IMR-90 (cell line): ENCODE data around the gene PAX8. TPM values are rescaled to one million over a fixed set of nuclear protein-coding genes. Genes with fewer than 3 reads are reported as not detected.

Source experiments
- ATAC-seq: fragments of 200-7000 bp; cut with Tn5 transposase; 2 replicates; pipeline ENCODE4 v1.9.1; 2020; ENCODE audit warnings: low read depth, mild to moderate bottlenecking, moderate library complexity
- BruUV-seq: library from RNA; stranded (reverse); fragments of 400-500 nt; replicated peaks from 2 replicates; lab custom pipeline; 2021; lab: Mats Ljungman, UMichigan
- CTCF ChIA-PET: fragments of 300-600 bp; formaldehyde crosslinking; extraction: SDS; loops from one replicate; lab custom pipeline; 2021; ENCODE audit warnings: antibody characterized with exemption; lab: Yijun Ruan, JAX
- POLR2A ChIA-PET: fragments of 300-600 bp; sonication (Branson Sonifier 250); formaldehyde crosslinking; loops from one replicate; lab custom pipeline; 2022; ENCODE audit warnings: antibody characterized with exemption; ENCODE audit not compliant: unreplicated experiment; lab: Charles Lee
- DNase-seq: peaks from one replicate; pipeline ENCODE4 v3.0.0; 2013
- H2AFZ ChIP-seq: replicated peaks from 2 replicates; pipeline ENCODE3; 2013; ENCODE audit warnings: low read length, mild to moderate bottlenecking; ENCODE audit not compliant: poor library complexity
- H2AK5ac ChIP-seq: 2 replicates; pipeline ENCODE4 v1.6.1; 2013; ENCODE audit warnings: low read depth, low read length, inconsistent platforms
- H2AK9ac ChIP-seq: replicated peaks from 2 replicates; pipeline ENCODE3; 2013; ENCODE audit warnings: mild to moderate bottlenecking, low read depth, low read length, moderate library complexity; ENCODE audit not compliant: poor library complexity
- H2BK120ac ChIP-seq: 2 replicates; pipeline ENCODE4 v1.6.1; 2013; ENCODE audit warnings: low read depth, low read length, inconsistent platforms
- H2BK15ac ChIP-seq: 3 replicates; pipeline ENCODE4 v1.6.1; 2013; ENCODE audit warnings: low read depth, low read length, inconsistent platforms
- H2BK20ac ChIP-seq: 2 replicates; pipeline ENCODE4 v1.6.1; 2013; ENCODE audit warnings: low read depth, mild to moderate bottlenecking, inconsistent platforms, low read length, moderate library complexity
- H2BK5ac ChIP-seq: 2 replicates; pipeline ENCODE4 v1.6.1; 2013; ENCODE audit warnings: mild to moderate bottlenecking, low read depth, low read length, inconsistent platforms; ENCODE audit not compliant: poor library complexity, severe bottlenecking
- H3K14ac ChIP-seq: replicated peaks from 2 replicates; pipeline ENCODE4 v1.6.1; 2013; ENCODE audit warnings: low read depth, low read length, inconsistent platforms
- H3K18ac ChIP-seq: 2 replicates; pipeline ENCODE4 v1.6.1; 2013; ENCODE audit warnings: low read depth, low read length, control low read depth
- H3K23ac ChIP-seq: 2 replicates; pipeline ENCODE4 v1.6.1; 2013; ENCODE audit warnings: low read depth, low read length, inconsistent platforms
- H3K27ac ChIP-seq: 2 replicates; pipeline ENCODE4 v1.5.1; 2013; ENCODE audit warnings: mild to moderate bottlenecking, control low read depth, low read length; ENCODE audit not compliant: insufficient read depth
- H3K27me3 ChIP-seq: 2 replicates; pipeline ENCODE4 v1.6.1; 2013; ENCODE audit warnings: low read length; ENCODE audit not compliant: control insufficient read depth, insufficient read depth
- H3K36me3 ChIP-seq: 2 replicates; pipeline ENCODE4 v1.6.1; 2013; ENCODE audit warnings: low read length, mixed read lengths; ENCODE audit not compliant: control insufficient read depth, insufficient read depth
- H3K4ac ChIP-seq: 2 replicates; pipeline ENCODE4 v1.6.1; 2013; ENCODE audit warnings: low read depth, low read length, inconsistent platforms
- H3K4me1 ChIP-seq: 2 replicates; pipeline ENCODE4 v1.6.1; 2013; ENCODE audit warnings: low read length, mixed read lengths; ENCODE audit not compliant: control insufficient read depth, insufficient read depth
- H3K4me2 ChIP-seq: 2 replicates; pipeline ENCODE4 v1.6.1; 2013; ENCODE audit warnings: low read depth, mild to moderate bottlenecking, control low read depth, low read length, moderate library complexity
- H3K4me3 ChIP-seq: 2 replicates; pipeline ENCODE4 v1.5.1; 2013; ENCODE audit warnings: low read depth, mild to moderate bottlenecking, control low read depth, low read length, moderate library complexity; ENCODE audit not compliant: insufficient read depth
- H3K56ac ChIP-seq: 2 replicates; pipeline ENCODE4 v1.6.1; 2013; ENCODE audit warnings: low read length, inconsistent platforms; ENCODE audit not compliant: insufficient read depth; ENCODE audit errors: extremely low read depth
- H3K79me1 ChIP-seq, 2 experiments: 2 replicates each; pipeline ENCODE4 v1.6.1; 2013; ENCODE audit warnings: low read length in 2 of 2, inconsistent platforms in 1 of 2, low read depth in 1 of 2
- H3K9ac ChIP-seq: 2 replicates; pipeline ENCODE4 v1.6.1; 2013; ENCODE audit warnings: low read depth, low read length, control low read depth
- H3K9me1 ChIP-seq: 2 replicates; pipeline ENCODE4 v1.6.1; 2013; ENCODE audit warnings: low read length, inconsistent platforms; ENCODE audit not compliant: insufficient read depth
- H3K9me3 ChIP-seq: 2 replicates; pipeline ENCODE4 v1.6.1; 2013; ENCODE audit warnings: low read length; ENCODE audit not compliant: control insufficient read depth, insufficient read depth
- H4K20me1 ChIP-seq: 2 replicates; pipeline ENCODE4 v1.6.1; 2013; ENCODE audit warnings: low read length, inconsistent platforms; ENCODE audit not compliant: insufficient read depth
- H4K5ac ChIP-seq: 2 replicates; pipeline ENCODE4 v1.6.1; 2013; ENCODE audit warnings: mild to moderate bottlenecking, low read depth, low read length, control low read depth
- H4K8ac ChIP-seq, 2 experiments: 2 replicates each; pipeline ENCODE4 v1.6.1; 2013; ENCODE audit warnings: low read depth in 2 of 2, low read length in 2 of 2, control low read depth in 1 of 2, inconsistent platforms in 1 of 2
- H4K91ac ChIP-seq: 2 replicates; pipeline ENCODE4 v1.6.1; 2013; ENCODE audit warnings: low read depth, low read length, inconsistent platforms; ENCODE audit not compliant: insufficient read depth
- CEBPB ChIP-seq: IDR thresholded peaks from 2 replicates; pipeline ENCODE4 v1.6.1; 2012; ENCODE audit warnings: low read depth, low read length, improper control_type of control experiment
- CHD1 ChIP-seq: IDR thresholded peaks from 2 replicates; pipeline ENCODE4 v1.6.1; 2012; ENCODE audit warnings: low read depth, low read length, improper control_type of control experiment
- FOS ChIP-seq: fragments of 150-350 bp; IDR thresholded peaks from 2 replicates; pipeline ENCODE4 v1.6.1; 2016; ENCODE audit warnings: low read depth, low read length
- MAFK ChIP-seq: IDR thresholded peaks from 2 replicates; pipeline ENCODE4 v1.6.1; 2012; ENCODE audit warnings: low read depth, low read length, improper control_type of control experiment
- MAZ ChIP-seq: IDR thresholded peaks from 2 replicates; pipeline ENCODE4 v1.6.1; 2012; ENCODE audit warnings: low read depth, mild to moderate bottlenecking, low read length, improper control_type of control experiment, moderate library complexity, borderline replicate concordance
- MXI1 ChIP-seq: IDR thresholded peaks from 2 replicates; pipeline ENCODE4 v1.6.1; 2012; ENCODE audit warnings: low read depth, mild to moderate bottlenecking, low read length, moderate library complexity, borderline replicate concordance
- RAD21 ChIP-seq: IDR thresholded peaks from 2 replicates; pipeline ENCODE4 v1.6.1; 2012; ENCODE audit warnings: low read length, improper control_type of control experiment
- RCOR1 ChIP-seq: IDR thresholded peaks from 2 replicates; pipeline ENCODE4 v1.6.1; 2012; ENCODE audit warnings: mild to moderate bottlenecking, low read length, improper control_type of control experiment; ENCODE audit not compliant: insufficient replicate concordance
- RFX5 ChIP-seq: IDR thresholded peaks from 2 replicates; pipeline ENCODE4 v1.8.0; 2012; ENCODE audit warnings: low read depth, mild to moderate bottlenecking, low read length, moderate library complexity
- SMC3 ChIP-seq: fragments of 150-350 bp; IDR thresholded peaks from 2 replicates; pipeline ENCODE4 v1.6.1; 2016; ENCODE audit warnings: low read depth, mild to moderate bottlenecking, antibody characterized with exemption, low read length, moderate library complexity
- USF2 ChIP-seq: fragments of 150-350 bp; IDR thresholded peaks from 2 replicates; pipeline ENCODE4 v1.6.1; 2017; ENCODE audit warnings: mild to moderate bottlenecking, antibody characterized with exemption, low read length, low read depth
- WGBS, 2 experiments: methylation state at CpG; one replicate each; pipeline versions ENCODE4 v1.1.5 to v1.1.7; 2013; ENCODE audit warnings: missing lambda C conversion rate in 2 of 2; ENCODE audit not compliant: insufficient read length in 1 of 2; ENCODE audit errors: extremely low coverage in 2 of 2; 5-methylcytosine and 5-hydroxymethylcytosine counted together
- dilution Hi-C: fragments of 300-500 bp; cut with HindIII; formaldehyde crosslinking; loops from one replicate; pipeline ENCODE4 v1.14.3; 2018; ENCODE audit warnings: low sequenced_read_pairs; ENCODE audit not compliant: unreplicated experiment
- in situ Hi-C: fragments of 300-500 bp; cut with MboI; formaldehyde crosslinking; loops from 3 replicates; pipeline ENCODE4 v1.14.3; 2019; ENCODE audit warnings: low sequenced_read_pairs, inconsistent platforms, mixed read lengths
- intact Hi-C: fragments of 100-400 bp; cut with micrococcal nuclease; formaldehyde crosslinking; loops from 2 replicates; pipeline ENCODE4 v1.10.0; 2022
- polyA plus RNA-seq, 3 experiments: library from polyadenylated mRNA; depleted of rRNA; stranded (reverse); fragments of >200 nt; gene quantifications; 2 replicates each; pipeline ENCODE4 v1.2.3, GENCODE V29; 2012; ENCODE audit warnings: low replicate concordance in 1 of 3
- total RNA-seq: library from RNA; depleted of rRNA; stranded (reverse); fragments of >200 nt; gene quantifications from 2 replicates; pipeline ENCODE4 v1.2.3, GENCODE V29; 2012
- TF ChIP-seq, protein P1 (sequence below): conservative IDR thresholded peaks from 2 replicates; pipeline ENCODE4 v1.5.1; 2012; ENCODE audit warnings: mild to moderate bottlenecking, low read depth, low read length, improper control_type of control experiment

PAX8 gene
- total and polyA plus RNA-seq, 2 of the 4 experiments (the other 2 are of a cell fraction) = 0.18 to 1.5 TPM

GRCh38 chr2:113202305-113203216 lies 76.2 kb downstream of the PAX8 start:
- ChIA-PET CTCF (interaction anchor here (0.7 to 2.8 kb wide), 3 partner anchors 35 to 188 kb away, joined by 3 to 19 read pairs (median 10); no protein-coding TSS in a partner anchor), POLR2A (no interaction called here)
- Histone ChIP-seq H3K4me2 (no peak overlapping the region), H3K9ac (no peak overlapping the region), H2BK15ac (no peak overlapping the region), H3K18ac (no peak overlapping the region), H3K4ac (no peak overlapping the region), H4K91ac (no peak overlapping the region; the same call in 1 of the 2 replicates), H3K36me3 (no peaks in the 10 kb centered on the region), H3K79me1 (no peaks in the 10 kb centered on the region), H2AFZ (peak overlapping the region; percentile 59), H3K56ac (no peak overlapping the region), H2BK20ac (no peak overlapping the region), H3K14ac (no peak overlapping the region), H4K20me1 (no peaks in the 10 kb centered on the region), H3K9me3 (no peaks in the 10 kb centered on the region), H3K4me3 (no peak overlapping the region), H3K9me1 (no peaks in the 10 kb centered on the region; the same call in 1 of the 2 replicates), H4K8ac (no peak overlapping the region), H3K27me3 (peaks cover 9% of the 10 kb centered on the region; the same call in 1 of the 2 replicates), H2AK5ac (no peak overlapping the region), H3K27ac (no peak overlapping the region), H4K5ac (no peak overlapping the region), H3K23ac (no peak overlapping the region), H2BK120ac (no peak overlapping the region), H2AK9ac (peak overlapping the region; percentile 52), H3K4me1 (no peaks in the 10 kb centered on the region), H2BK5ac (no peak overlapping the region)
- no CpG with 5 or more reads among the region's 13 CpGs for WGBS, 2 experiments
- ATAC-seq (no peak), DNase-seq (no peak)
- in situ Hi-C loops (no loop called here), intact Hi-C loops (loop anchor here (5.0 kb wide), 1 partner anchor 190 kb away; no protein-coding TSS in a partner anchor), dilution Hi-C loops (no loop called here)
- no peak for TF ChIP-seq MAFK
- no peak for TF ChIP-seq MXI1
- no peak for TF ChIP-seq RCOR1
- no peak for TF ChIP-seq CHD1
- no peak for TF ChIP-seq SMC3
- TF ChIP-seq, protein P1, sequence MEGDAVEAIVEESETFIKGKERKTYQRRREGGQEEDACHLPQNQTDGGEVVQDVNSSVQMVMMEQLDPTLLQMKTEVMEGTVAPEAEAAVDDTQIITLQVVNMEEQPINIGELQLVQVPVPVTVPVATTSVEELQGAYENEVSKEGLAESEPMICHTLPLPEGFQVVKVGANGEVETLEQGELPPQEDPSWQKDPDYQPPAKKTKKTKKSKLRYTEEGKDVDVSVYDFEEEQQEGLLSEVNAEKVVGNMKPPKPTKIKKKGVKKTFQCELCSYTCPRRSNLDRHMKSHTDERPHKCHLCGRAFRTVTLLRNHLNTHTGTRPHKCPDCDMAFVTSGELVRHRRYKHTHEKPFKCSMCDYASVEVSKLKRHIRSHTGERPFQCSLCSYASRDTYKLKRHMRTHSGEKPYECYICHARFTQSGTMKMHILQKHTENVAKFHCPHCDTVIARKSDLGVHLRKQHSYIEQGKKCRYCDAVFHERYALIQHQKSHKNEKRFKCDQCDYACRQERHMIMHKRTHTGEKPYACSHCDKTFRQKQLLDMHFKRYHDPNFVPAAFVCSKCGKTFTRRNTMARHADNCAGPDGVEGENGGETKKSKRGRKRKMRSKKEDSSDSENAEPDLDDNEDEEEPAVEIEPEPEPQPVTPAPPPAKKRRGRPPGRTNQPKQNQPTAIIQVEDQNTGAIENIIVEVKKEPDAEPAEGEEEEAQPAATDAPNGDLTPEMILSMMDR = no peak
- TF ChIP-seq RAD21 = no peak
- no peak for TF ChIP-seq USF2
- no peak for TF ChIP-seq CEBPB
- no peak for TF ChIP-seq MAZ
- TF ChIP-seq RFX5 = no peak
- no peak for TF ChIP-seq FOS
- BruUV-seq = no TSS peak
